Endothelial cell of umbilical vein (primary cell): ENCODE measurements around the gene SINHCAF.

Source experiments
- CTCF ChIP-seq, 2 donors: IDR thresholded peaks; 1 replicate in 1 of 2; 2 replicates in 1 of 2; pipeline ENCODE4 v1.5.1; 2011; ENCODE audit warnings: low read length in 2 of 2, mild to moderate bottlenecking in 2 of 2, moderate library complexity in 2 of 2, control low read depth in 1 of 2, inconsistent platforms in 1 of 2, low read depth in 1 of 2; ENCODE audit not compliant: insufficient read depth in 1 of 2; ENCODE audit errors: extremely low read depth in 1 of 2
- EZH2 ChIP-seq: IDR thresholded peaks from 2 replicates; pipeline ENCODE4 v1.6.1; 2012; ENCODE audit warnings: borderline replicate concordance, low read depth, mild to moderate bottlenecking, moderate library complexity, low read length, inconsistent platforms; ENCODE audit not compliant: severe bottlenecking
- FOS ChIP-seq: IDR thresholded peaks from 2 replicates; pipeline ENCODE4 v1.6.1; 2011; ENCODE audit warnings: mild to moderate bottlenecking, low read length, moderate library complexity, borderline replicate concordance; ENCODE audit not compliant: insufficient read depth
- JUN ChIP-seq: IDR thresholded peaks from 2 replicates; pipeline ENCODE4 v1.6.1; 2011; ENCODE audit warnings: borderline replicate concordance, low read depth; ENCODE audit not compliant: insufficient read length, insufficient read depth
- MAX ChIP-seq: IDR thresholded peaks from 2 replicates; pipeline ENCODE4 v1.6.1; 2011; ENCODE audit not compliant: insufficient read depth, insufficient read length
- MYC ChIP-seq: IDR thresholded peaks from one replicate; pipeline ENCODE4 v1.6.1; 2011; ENCODE audit warnings: mild to moderate bottlenecking, low read depth, low read length
- POLR2A ChIP-seq: IDR thresholded peaks from 2 replicates; pipeline ENCODE4 v1.6.1; 2012; ENCODE audit warnings: low read depth, mild to moderate bottlenecking, control low read depth, low read length
- POLR2AphosphoS5 ChIP-seq: IDR thresholded peaks from 2 replicates; pipeline ENCODE4 v1.6.1; 2012; ENCODE audit warnings: low read depth, mild to moderate bottlenecking, control low read depth, low read length, moderate library complexity; ENCODE audit not compliant: insufficient read depth

- no peak for TF ChIP-seq MAX
- no peak for TF ChIP-seq CTCF (IDR thresholded peaks at IDR 0.05; ENCODE audit: extremely low read depth in 1 of 2, insufficient read depth in 1 of 2, low read depth in 1 of 2, low read length in 2 of 2)
- TF ChIP-seq POLR2A, result no peak
- no peak for TF ChIP-seq MYC
- no peak for TF ChIP-seq JUN
- no peak for TF ChIP-seq EZH2
- no peak for TF ChIP-seq POLR2AphosphoS5
- TF ChIP-seq FOS, result no peak
Observed at GRCh38 chr12:31301311-31301710, 24.6 kb downstream of the SINHCAF start.
